ENCODE results near the gene PLCD3. TPM values are rescaled to one million over a fixed set of nuclear protein-coding genes. Genes with fewer than 3 reads are reported as not detected.
A peak's percentile ranks its signal among the peaks of the same experiment; 100 is the strongest.

Gene PLCD3
- total and polyA plus RNA-seq, 10 donors: 1.5 to 9.9 (median 6.3) TPM

- H3K27me3 ChIP-seq (replicated peaks in 1 of 7): no peaks in the 10 kb centered on the region
- no peak overlapping the region for H3K4me3 ChIP-seq
- TF ChIP-seq POLR2AphosphoS5 (IDR thresholded peaks at IDR 0.05): no peak
- no peak for TF ChIP-seq POLR2A (IDR thresholded peaks at IDR 0.05)
- no peak for TF ChIP-seq CTCF (IDR thresholded peaks at IDR 0.05 in 8 of 11, conservative IDR thresholded peaks at IDR 0.05 in 3 of 11)
- H3K27ac ChIP-seq: no peak overlapping the region
- peak; percentile 9 for DNase-seq
- H3K4me1 ChIP-seq: no peaks in the 10 kb centered on the region
- WGBS, 5 donors: 94 to 96% (median 95%) methylated on average over 6 of the region's 6 CpGs
- H3K36me3 ChIP-seq: peaks cover 3 to 100% (median 93%) of the 10 kb centered on the region in 6 donors
- no peaks in the 10 kb centered on the region for H3K9me3 ChIP-seq
- intact Hi-C loops (cut with DNase I; ENCODE audit: low total_unique reads): no loop called here
Measured at GRCh38 chr17:45086865-45087503, 45.3 kb downstream of the PLCD3 start.

GRCh38 chr17:45086391-45086790 is 45.9 kb downstream of the PLCD3 start:
- Histone ChIP-seq H3K27ac (no peak overlapping the region), H3K4me1 (peaks cover 0 to under 1% (median 0%) of the 10 kb centered on the region in 6 donors), H3K36me3 (peaks cover 3 to 100% (median 93%) of the 10 kb centered on the region in 6 donors), H3K9me3 (no peaks in the 10 kb centered on the region), H3K27me3 (replicated peaks in 1 of 7) (no peaks in the 10 kb centered on the region), H3K4me3 (no peak overlapping the region)
- peak; percentile 15 for DNase-seq
- 95 to 98% (median 96%) methylated on average over 4 of the region's 4 CpGs for WGBS, 5 donors
- TF ChIP-seq POLR2AphosphoS5 (IDR thresholded peaks at IDR 0.05): no peak
- no peak for TF ChIP-seq POLR2A (IDR thresholded peaks at IDR 0.05)
- TF ChIP-seq CTCF (IDR thresholded peaks at IDR 0.05 in 8 of 11, conservative IDR thresholded peaks at IDR 0.05 in 3 of 11): no peak
- intact Hi-C loops (cut with DNase I; ENCODE audit: low total_unique reads): no loop called here

DNA sequence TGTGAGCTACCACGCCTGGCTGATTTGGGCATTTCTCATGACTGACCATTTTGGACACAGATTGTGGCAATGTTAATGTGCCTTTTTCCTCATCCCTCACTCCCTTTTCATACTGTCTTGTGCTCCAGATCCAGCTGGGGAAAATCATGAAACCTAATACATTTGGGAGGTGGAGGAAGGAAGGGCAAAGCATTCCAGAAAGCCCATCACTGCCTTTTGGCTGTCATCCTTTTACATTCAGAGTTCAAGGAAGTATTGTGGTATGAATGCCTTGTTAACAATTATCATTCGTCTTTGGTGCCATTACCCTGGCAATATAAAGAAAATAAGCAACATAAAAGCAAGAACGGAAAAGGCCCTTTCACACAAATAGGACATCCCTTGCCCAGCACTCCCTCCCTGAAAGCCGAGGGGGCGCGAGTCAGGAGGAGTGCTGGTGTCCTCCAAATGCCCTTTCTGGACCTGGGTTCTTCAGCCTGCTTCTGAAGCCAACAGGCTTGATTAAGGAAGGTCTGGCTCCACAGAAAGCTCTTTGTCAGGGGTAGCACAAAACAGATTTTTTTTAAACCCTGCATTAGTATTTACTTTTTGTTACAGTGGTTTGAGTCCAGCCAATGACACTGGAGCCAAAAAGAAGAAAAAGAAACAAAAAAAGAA is 51.1 kb downstream of the PLCD3 start:
- WGBS, 5 donors: 80 to 92% (median 88%) methylated on average over 6 of the region's 6 CpGs
- Histone ChIP-seq H3K4me1 (peaks cover 0 to 37% (median 23%) of the 10 kb centered on the region in 6 donors), H3K4me3 (no peak overlapping the region), H3K27ac (peak overlapping the region in 2 of 8 donors; percentile 2 to 4), H3K36me3 (peaks cover 0 to 83% (median 50%) of the 10 kb centered on the region in 6 donors), H3K27me3 (replicated peaks in 1 of 7) (no peaks in the 10 kb centered on the region), H3K9me3 (no peaks in the 10 kb centered on the region)
- DNase-seq: no peak
- TF ChIP-seq POLR2A (IDR thresholded peaks at IDR 0.05): no peak
- TF ChIP-seq CTCF (IDR thresholded peaks at IDR 0.05 in 8 of 11, conservative IDR thresholded peaks at IDR 0.05 in 3 of 11): no peak
- TF ChIP-seq POLR2AphosphoS5 (IDR thresholded peaks at IDR 0.05): no peak
- intact Hi-C loops (cut with DNase I; ENCODE audit: low total_unique reads): no loop called here

- Histone ChIP-seq H3K9me3 (no peaks in the 10 kb centered on the region), H3K27ac (peak overlapping the region in 6 of 8 donors; percentile 41 to 78 (median 66)), H3K27me3 (replicated peaks in 1 of 7) (no peaks in the 10 kb centered on the region), H3K4me1 (peaks cover 0 to 59% (median 30%) of the 10 kb centered on the region in 6 donors), H3K4me3 (no peak overlapping the region), H3K36me3 (peaks cover 0 to 81% (median 33%) of the 10 kb centered on the region in 6 donors)
- no peak for TF ChIP-seq POLR2A (IDR thresholded peaks at IDR 0.05)
- no peak for TF ChIP-seq CTCF (IDR thresholded peaks at IDR 0.05 in 8 of 11, conservative IDR thresholded peaks at IDR 0.05 in 3 of 11)
- TF ChIP-seq POLR2AphosphoS5 (IDR thresholded peaks at IDR 0.05): no peak
- DNase-seq: no peak
- intact Hi-C loops (cut with DNase I; ENCODE audit: low total_unique reads): no loop called here
- WGBS, 5 donors: 41 to 59% (median 49%) methylated on average over 3 of the region's 3 CpGs
Measured at GRCh38 chr17:45077643-45078042, 54.7 kb downstream of the PLCD3 start.
